Lower lobe of right lung (tissue), 2 donors: ENCODE data around the gene NDUFAF8. TPM values are rescaled to one million over a fixed set of nuclear protein-coding genes. Genes with fewer than 3 reads are reported as not detected.
"Not testable (repeated sequence)": the region's sequence is repeated elsewhere in the genome, so short reads cannot be mapped to it uniquely, and the experiment has no call there.

ENCODE experiments used
- ATAC-seq, 2 donors: fragments of 200-7000 bp; cut with Tn5 transposase; one replicate each; pipeline ENCODE4 v1.9.1; 2020 to 2022; ENCODE audit warnings: mild to moderate bottlenecking in 2 of 2, moderate library complexity in 2 of 2
- DNase-seq: peaks from one replicate; pipeline ENCODE4 v3.0.0-alpha.2; 2020
- H3K27ac ChIP-seq: fragments of 200-600 bp; one replicate; pipeline ENCODE4 v1.8.0; 2022
- H3K27me3 ChIP-seq: fragments of 200-600 bp; one replicate; pipeline ENCODE4 v1.8.0; 2022; ENCODE audit warnings: low read depth
- H3K36me3 ChIP-seq: fragments of 200-600 bp; one replicate; pipeline ENCODE4 v1.8.0; 2022; ENCODE audit warnings: mild to moderate bottlenecking
- H3K4me1 ChIP-seq: fragments of 200-600 bp; one replicate; pipeline ENCODE4 v1.8.0; 2022
- H3K4me3 ChIP-seq: fragments of 200-600 bp; one replicate; pipeline ENCODE4 v1.8.0; 2022; ENCODE audit warnings: mild to moderate bottlenecking
- H3K9me3 ChIP-seq: fragments of 200-600 bp; one replicate; pipeline ENCODE4 v1.8.0; 2022
- intact Hi-C: fragments of 100-400 bp; cut with DNase I; formaldehyde crosslinking; loops from one replicate; pipeline ENCODE4 v1.11.0; 2022
- total RNA-seq: library from RNA; stranded (reverse); fragmentation: NEBNext Ultra II Directional; extraction: Animal tissue kit (Norgen Biotek cat#: 25700); gene quantifications from one replicate; pipeline ENCODE4 v1.2.1, GENCODE V29; 2021
- TF ChIP-seq, protein P1 (sequence below): fragments of 200-600 bp; IDR thresholded peaks from one replicate; pipeline ENCODE4 v1.8.0; 2022; ENCODE audit warnings: antibody characterized with exemption, mild to moderate bottlenecking
- donor health status: DM: no; HTN: yes; CAD: no; lungs with severe emphysema.

Gene NDUFAF8
- total RNA-seq, 1 donor from 2014 or later, result 24.3 TPM

DNA sequence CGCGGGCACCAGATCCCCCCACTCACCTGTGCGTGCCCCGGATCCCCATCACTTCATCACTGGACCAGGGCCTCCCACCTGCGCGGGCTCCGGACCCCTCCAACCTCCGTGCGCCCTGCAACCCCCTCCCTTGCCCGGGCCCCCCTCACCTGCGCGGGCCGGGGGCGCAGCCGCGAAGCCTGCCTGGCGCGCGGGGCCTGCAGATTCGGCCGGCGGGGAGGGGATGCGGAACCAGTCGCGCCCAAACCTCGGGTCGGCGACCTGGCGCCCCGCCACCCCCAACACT lies 16.6 kb upstream of the NDUFAF8 start:
- intact Hi-C loops, result no loop called here
- no peaks in the 10 kb centered on the region for H3K27me3 ChIP-seq
- ATAC-seq, result peak; percentile 1 to 4
- TF ChIP-seq, protein P1, sequence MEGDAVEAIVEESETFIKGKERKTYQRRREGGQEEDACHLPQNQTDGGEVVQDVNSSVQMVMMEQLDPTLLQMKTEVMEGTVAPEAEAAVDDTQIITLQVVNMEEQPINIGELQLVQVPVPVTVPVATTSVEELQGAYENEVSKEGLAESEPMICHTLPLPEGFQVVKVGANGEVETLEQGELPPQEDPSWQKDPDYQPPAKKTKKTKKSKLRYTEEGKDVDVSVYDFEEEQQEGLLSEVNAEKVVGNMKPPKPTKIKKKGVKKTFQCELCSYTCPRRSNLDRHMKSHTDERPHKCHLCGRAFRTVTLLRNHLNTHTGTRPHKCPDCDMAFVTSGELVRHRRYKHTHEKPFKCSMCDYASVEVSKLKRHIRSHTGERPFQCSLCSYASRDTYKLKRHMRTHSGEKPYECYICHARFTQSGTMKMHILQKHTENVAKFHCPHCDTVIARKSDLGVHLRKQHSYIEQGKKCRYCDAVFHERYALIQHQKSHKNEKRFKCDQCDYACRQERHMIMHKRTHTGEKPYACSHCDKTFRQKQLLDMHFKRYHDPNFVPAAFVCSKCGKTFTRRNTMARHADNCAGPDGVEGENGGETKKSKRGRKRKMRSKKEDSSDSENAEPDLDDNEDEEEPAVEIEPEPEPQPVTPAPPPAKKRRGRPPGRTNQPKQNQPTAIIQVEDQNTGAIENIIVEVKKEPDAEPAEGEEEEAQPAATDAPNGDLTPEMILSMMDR, result no peak
- peak overlapping the region; percentile 79 for H3K4me3 ChIP-seq
- peak overlapping the region; percentile 31 for H3K27ac ChIP-seq
- H3K9me3 ChIP-seq, result no peaks in the 10 kb centered on the region
- H3K36me3 ChIP-seq, result peaks cover 4% of the 10 kb centered on the region
- H3K4me1 ChIP-seq, result peaks cover 22% of the 10 kb centered on the region
- DNase-seq, result no peak

DNA sequence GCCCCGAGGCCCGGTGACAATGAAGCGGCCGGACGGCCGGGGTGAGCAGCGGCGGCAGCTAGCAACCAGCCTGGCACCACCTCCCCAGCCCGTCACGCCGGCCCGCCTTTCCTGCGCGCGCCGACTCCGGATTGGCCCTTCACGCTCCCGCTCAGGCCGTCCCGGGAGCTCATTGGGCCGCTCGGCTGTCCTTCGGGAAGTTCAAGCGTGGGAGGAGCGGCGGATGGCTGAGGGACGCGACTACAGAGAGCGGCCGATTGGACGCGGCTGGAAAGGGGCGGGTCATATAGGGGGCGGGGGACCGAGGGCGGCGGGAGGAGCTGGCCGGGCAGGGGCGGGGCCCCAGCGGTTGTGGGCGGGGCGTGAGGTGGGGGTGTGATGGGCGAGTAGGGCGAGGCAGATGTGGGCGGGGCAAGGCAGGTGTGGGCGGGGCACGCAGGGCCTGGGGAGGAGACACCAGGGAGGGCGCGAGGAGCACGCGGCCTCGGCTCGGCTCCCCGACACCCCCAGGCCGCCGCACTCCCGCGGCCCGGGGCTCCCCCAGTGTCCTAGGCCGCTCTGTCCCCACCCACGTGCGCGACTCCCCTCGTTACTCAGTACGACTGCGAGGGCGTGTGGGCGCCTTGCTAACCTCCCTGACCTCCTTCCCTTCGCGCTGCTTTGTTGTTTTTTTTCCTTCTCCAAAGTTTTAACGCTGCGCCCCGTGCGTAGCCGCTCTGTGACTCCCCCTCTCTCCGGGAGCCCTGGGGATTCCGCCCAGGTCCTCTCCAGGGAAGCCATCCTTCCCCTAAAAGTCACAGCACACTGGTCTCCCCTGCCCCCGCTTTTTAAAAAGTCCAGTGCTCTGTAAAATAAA lies 16.0 kb upstream of the NDUFAF8 start, which contains the start of gene CEP131:
Gene CEP131, minus strand, starts transcription at position 60 of the 856 bp plus-strand sequence. CDS start 2,909 bp downstream, outside the sequence.
- Histone ChIP-seq H3K4me1 (peaks cover 22% of the 10 kb centered on the region), H3K4me3 (peak within 1 kb of the TSS; percentile 79), H3K27me3 (no peaks in the 10 kb centered on the region), H3K27ac (peak within 1 kb of the TSS; percentile 61), H3K36me3 (peaks cover 4% of the 10 kb centered on the region), H3K9me3 (no peaks in the 10 kb centered on the region)
- ATAC-seq (peak; percentile 98 to 99), DNase-seq (peak; percentile 99)
- intact Hi-C loops, result no loop called here
- TF ChIP-seq, protein P1, result no peak

DNA sequence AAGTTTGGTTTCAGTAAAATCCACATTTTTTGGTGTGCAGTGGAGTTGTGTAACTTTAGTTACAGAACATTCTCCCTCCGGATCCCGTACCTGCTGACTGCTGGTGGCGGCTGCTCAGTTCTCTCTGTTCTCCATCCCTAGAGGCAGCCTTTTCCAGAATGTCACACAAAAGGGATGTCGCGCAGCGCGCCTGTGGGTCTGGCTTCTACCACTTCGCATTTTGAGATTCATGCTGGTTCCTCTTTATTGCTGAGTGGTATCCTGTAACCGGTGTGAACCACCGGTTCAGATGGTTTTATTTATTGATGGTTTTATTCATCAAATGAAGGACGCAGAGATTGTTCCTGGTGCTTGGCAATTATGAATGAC lies 15.4 kb upstream of the NDUFAF8 start:
- Histone ChIP-seq H3K4me3 (peak overlapping the region; percentile 79), H3K27ac (peak overlapping the region; percentile 61)

DNA sequence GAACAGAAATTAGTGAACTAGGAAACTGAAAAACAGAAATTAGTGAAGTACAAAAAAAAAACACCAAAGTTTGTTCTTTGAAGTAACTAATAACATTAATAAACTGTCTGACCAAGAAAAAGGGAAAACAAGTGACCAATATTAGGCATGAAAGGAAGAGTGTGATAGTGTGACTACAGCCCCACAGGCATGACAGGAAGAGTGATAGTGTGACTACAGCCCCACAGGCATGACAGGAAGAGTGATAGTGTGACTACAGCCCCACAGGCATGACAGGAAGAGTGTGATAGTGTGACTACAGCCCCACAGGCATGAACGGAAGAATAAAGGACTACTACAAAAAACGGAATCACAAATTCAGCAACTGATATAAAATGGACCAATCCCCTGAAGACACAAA lies 11.5 kb upstream of the NDUFAF8 start:
- H3K27ac ChIP-seq, intact Hi-C loops, H3K27me3 ChIP-seq, H3K9me3 ChIP-seq, DNase-seq, H3K4me3 ChIP-seq, ATAC-seq: not testable (repeated sequence)
- Histone ChIP-seq H3K36me3 (peaks cover 44% of the 10 kb centered on the region), H3K4me1 (peaks cover 19% of the 10 kb centered on the region)

More for the DNA sequence above, 15.4 kb upstream of the NDUFAF8 start:
- intact Hi-C loops, result no loop called here
- no peaks in the 10 kb centered on the region for H3K9me3 ChIP-seq
- ATAC-seq (no peak), DNase-seq (no peak)
- H3K4me1 ChIP-seq, result peaks cover 22% of the 10 kb centered on the region
- no peaks in the 10 kb centered on the region for H3K27me3 ChIP-seq
- TF ChIP-seq, protein P1, result no peak
- H3K36me3 ChIP-seq, result peaks cover 9% of the 10 kb centered on the region

DNA sequence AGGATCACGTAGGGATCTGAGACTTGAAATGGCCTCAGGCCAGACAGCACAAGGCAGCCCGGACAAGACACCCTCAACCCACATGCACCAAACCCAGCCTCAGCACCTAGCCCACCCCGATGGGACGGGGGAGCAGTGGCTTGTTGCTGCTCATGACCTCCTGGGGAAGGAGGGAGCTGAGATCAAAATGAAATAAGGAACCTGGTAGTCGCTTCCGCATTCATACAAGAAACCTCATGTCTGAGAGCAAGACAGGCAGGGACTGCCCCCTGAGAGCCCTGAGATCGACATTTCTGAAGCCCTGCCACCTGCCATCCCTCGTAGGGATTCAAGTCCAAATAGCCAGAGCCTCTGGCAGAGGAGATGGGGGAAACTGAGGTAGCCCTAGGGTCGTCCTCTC lies 10.7 kb upstream of the NDUFAF8 start:
- DNase-seq (no peak), ATAC-seq (peak in 1 of 2 donors; percentile 13)
- intact Hi-C loops, result no loop called here
- Histone ChIP-seq H3K27me3 (no peaks in the 10 kb centered on the region), H3K9me3 (no peaks in the 10 kb centered on the region), H3K27ac (peak overlapping the region; percentile 31), H3K36me3 (peaks cover 52% of the 10 kb centered on the region), H3K4me1 (peaks cover 16% of the 10 kb centered on the region), H3K4me3 (no peak overlapping the region)
- TF ChIP-seq, protein P1, result no peak
